GM18508 (cell line): Measurements from ENCODE around the gene ECM1.

ENCODE experiments used
- ATAC-seq: cut with Tn5 transposase; IDR thresholded peaks from one replicate; pipeline ENCODE4 v1.9.1; 2021; ENCODE audit warnings: moderate number of reproducible peaks; ENCODE audit not compliant: insufficient read depth, unreplicated experiment

The ECM1 gene

DNA sequence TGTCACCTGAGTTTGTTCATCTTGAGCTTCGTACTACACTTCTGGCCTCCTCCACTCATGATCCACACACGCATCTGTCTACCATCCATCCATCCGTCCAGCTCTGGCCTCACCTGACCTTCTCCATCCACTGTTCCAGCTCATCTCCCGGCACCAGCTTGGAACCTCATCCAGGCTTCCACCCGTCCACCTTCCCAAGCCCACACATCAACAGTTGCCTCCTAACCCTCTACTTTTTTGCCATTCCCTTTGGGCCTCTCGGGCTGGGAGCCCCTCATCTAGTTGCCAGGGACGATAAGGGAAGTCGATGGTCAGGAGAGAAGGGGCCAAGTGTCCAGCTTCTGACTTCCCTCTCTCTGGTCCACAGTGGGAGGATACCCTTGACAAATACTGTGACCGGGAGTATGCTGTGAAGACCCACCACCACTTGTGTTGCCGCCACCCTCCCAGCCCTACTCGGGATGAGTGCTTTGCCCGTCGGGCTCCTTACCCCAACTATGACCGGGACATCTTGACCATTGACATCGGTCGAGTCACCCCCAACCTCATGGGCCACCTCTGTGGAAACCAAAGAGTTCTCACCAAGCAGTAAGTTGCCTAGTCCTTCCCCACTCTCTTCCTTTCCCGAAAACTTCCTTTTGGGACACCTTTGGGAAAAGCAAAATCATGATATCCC, 4.2 kb downstream of the ECM1 start:
- ATAC-seq: no peak

DNA sequence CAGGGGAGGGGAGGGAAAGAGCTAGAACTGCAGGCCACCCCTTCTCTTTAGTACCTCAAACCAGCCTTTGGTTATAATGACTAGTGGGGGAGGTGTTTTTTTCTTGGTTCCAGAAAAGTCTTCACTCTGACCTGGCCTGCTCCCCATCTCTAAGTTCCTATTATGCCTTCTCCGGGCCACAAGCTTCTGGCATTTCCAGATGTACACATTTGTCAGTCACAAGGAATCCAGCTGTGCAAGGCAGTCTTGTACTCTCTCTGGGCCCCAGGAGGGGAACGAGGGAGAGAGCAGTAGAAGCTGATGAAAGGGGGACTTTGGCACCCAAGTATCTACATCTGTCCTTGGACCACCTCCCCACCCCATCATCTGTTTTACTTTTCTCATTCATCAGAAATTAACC, 4.9 kb downstream of the ECM1 start:
- ATAC-seq: no peak

DNA sequence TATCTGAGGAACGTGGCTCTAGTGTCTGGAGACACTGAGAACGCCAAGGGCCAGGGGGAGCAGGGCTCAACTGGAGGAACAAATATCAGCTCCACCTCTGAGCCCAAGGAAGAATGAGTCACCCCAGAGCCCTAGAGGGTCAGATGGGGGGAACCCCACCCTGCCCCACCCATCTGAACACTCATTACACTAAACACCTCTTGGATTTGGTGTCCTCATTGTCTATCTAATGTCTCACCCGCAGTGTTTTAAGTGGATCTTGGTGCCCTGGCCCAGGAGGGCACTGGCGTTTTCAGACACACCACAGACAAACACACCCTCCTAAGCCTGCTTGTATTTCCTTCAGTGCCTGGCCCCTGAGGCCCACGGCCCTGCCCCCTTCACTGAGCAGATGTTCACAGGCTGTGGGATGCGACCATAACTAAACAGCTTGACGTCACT, 5.5 kb downstream of the ECM1 start:
- no peak for ATAC-seq

DNA sequence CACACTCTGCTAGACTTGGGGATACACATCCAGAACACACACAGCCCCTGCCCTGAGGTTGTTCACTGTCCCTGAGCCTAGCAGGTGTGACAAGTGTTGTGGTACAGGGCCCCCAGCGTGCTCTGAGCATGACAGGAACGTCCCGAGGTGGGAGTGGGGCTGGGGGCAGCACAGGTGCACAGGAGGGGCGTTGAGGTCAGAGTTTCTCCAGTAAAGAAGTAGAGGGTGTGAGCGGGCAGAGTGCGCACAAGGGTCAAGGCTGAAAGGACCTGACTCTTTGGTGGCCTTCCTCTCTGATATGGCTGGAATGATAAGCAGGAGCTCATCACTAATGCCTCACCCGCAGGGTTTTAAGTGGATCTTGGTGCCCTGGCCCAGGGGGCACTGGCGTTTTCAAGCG, 6.4 kb downstream of the ECM1 start:
- ATAC-seq: no peak

DNA sequence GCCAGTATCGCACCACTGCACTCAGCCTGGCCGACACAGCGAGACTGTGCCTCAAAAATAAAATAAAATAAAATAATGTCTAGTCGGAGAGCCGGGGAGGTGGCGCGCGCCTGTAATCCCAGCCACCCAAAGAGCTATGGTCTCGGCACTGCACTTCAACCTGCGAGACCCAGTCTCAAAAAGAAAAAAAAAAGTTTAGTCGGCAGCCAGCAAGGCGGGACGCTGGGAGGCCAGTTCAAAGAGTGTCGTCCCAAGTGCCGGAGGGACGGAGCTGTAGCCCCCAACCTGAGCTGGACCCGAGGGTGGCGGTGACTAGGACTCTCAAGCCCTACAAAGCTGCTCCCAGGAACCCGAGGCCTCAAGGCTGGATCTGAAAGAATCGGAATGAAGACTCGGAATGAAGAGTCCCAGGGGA, 7.0 kb downstream of the ECM1 start:
- no peak for ATAC-seq

DNA sequence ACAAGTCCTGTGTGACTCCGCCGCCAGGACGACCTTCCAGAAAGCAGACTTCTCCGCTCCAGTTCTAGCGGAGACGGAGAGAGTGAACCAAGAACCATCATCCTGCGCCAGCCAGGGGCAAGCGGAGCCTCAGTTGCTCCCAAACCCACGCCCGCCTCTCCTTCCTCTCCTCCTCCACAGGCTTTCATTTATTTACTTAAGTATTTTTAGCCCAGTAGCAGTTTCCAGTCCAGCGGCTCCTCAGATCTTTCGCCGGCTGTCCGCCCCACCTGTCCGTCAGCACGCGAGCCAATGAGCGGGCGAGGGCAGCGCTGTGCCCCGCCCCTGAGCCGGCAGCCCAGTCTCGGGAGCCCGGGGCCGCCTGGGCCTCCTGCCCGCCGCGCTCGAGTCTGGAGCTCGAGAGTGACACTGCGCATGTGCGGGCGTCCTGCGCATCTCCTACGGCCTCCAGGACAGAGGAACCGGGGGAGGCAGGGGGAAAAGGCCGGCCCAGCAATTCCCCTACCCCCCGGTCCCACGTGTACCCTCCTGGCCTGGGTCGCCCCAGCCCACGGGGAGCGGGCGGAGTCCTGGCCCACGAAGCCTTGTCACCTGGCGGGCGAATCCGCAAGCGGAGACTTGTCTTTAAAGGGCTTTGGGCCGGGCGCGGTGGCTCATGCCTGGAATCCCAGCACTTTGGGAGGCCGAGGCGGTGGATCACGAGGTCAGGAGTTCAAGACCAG, 7.6 kb downstream of the ECM1 start, which contains the start of gene FALEC:
Gene FALEC (plus strand): TSS at position 425 of the 722 bp plus-strand sequence.
- ATAC-seq: peak; percentile 55

DNA sequence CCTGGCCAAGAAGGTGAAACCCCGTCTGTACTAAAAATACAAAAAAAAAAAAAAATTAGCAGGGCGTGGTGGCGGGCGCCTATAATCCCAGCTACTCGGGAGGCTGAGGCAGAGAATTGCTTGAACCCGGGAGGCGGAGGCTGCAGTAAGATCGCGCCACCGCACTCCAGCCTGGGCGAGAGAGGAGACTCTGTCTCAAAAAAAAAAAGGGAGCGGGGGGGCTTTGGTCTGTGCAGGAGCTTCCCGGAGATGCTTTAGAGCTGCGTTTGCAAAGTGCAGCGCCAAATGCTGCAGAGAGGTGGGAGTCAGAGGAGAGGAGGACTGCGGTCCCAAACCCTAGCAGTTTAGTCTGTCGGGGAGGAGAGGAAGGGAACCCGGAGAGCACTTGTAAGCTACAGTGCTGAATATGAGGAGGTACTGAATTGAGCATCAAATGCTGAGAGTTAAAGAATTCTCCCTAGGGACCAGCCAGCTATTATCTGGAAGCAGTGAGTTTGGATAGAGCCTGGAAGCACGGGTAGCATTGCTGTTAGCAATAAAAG, 8.2 kb downstream of the ECM1 start:
- no peak for ATAC-seq

DNA sequence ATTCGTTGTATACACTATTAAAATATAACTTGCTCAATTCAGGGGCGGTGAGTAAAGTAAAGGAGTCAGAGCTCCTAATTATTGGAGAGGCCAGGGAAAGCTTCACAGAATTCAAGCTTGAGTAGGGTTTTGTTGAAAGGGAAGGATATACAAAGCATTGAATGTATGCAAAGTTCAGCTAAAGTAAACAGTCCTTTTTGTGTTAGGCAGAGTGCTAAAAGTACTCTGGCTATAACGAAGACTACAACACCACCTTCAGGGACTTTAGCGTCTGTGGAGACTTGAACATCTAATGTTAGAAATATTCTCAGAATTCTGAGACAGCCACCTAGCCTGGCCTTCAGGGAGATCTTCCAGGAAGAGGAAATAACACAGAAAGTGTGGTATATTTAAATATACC, 8.7 kb downstream of the ECM1 start:
- ATAC-seq: no peak

DNA sequence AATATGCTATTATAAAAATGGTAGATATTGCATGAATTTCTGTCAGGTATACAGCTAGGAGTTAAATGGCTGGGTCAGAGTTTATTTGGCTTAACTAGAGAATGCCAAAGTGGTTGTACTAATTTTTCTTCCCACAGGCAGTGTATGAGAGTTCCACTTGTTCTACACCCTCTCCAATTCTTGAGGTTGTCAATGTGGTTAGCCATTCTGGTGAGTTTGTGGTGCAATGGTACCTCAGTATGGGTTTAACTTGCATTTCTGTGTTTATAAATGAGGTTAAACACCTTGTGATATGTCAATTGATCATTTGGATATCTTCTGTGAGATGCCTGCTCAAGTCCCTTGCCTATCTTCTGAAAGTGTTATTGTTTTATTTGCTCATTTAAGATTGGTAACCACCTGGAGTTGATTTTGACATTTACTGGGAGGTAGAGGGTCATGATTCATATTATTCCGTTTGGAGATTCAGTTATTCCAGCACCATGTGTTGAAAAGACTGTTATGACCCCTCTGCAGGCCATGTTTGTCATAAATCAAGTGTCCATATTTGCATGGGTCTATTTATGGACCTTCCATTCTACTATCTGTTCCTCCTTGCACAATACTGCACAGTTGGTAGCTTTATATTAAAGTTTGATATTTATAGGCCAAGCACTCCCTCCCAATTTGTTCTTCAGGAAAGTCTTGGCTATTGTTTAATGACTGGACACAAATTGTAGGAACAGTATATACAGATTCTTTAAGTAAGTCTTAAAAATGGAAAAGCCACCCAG, 13.5 kb downstream of the ECM1 start:
- no peak for ATAC-seq

DNA sequence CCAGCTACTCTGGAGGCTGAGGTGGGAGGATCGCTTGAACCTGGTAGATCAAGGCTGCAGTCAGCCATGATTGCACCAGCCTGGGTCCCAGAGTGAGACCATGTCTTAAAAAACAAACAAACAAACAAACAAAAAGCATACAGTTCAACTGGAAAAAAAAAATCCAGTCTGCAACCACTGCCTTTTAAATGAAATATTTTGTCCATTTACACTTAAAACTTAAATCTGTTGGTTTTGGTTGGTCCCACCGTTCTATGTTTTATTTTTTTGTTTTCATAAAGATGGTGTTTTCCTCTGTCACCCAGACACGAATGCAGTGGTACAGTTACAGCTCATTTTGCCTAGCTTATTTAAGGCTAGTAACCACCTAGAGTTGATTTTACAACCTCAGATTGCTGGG, 17.4 kb downstream of the ECM1 start:
- ATAC-seq: no peak

DNA sequence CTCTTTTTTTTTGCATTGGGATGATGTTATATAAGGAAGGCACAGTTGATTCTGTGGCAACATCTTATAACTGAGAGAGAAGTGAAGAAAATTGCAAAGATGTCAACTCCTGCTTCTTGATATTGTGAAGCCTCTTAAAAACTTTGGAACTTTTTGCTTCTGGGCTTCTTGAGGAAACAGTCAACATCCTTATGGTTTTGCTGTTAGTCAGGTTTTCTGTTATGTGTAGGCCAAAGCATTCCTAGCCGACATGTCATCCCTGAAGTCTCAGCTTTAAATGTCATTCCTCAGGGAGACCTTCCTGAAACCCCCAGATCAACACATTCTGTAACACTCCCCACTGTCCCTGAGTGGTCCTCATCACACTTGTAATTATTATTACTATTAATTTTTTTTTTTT, 20.3 kb downstream of the ECM1 start:
- ATAC-seq: no peak

DNA sequence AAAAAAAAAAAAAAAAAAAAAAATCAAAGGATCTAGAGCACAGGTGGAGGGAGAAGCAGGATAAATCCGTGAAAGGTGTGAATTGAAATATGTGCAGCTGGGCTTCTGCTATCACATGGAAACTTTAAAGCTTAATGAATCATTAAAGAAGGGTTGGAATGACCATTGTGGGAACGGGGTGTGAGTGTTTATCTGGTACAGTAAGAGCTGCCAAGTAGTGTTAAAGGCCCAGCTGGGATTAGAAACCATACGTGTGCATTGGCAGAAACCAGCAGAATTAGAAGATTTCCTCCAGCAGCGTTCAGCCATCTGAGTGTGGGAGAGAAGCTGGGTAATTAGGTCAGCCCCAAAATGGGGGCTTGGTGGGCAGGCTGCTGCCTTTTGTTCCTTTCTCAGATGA, 21.1 kb downstream of the ECM1 start:
- no peak for ATAC-seq

DNA sequence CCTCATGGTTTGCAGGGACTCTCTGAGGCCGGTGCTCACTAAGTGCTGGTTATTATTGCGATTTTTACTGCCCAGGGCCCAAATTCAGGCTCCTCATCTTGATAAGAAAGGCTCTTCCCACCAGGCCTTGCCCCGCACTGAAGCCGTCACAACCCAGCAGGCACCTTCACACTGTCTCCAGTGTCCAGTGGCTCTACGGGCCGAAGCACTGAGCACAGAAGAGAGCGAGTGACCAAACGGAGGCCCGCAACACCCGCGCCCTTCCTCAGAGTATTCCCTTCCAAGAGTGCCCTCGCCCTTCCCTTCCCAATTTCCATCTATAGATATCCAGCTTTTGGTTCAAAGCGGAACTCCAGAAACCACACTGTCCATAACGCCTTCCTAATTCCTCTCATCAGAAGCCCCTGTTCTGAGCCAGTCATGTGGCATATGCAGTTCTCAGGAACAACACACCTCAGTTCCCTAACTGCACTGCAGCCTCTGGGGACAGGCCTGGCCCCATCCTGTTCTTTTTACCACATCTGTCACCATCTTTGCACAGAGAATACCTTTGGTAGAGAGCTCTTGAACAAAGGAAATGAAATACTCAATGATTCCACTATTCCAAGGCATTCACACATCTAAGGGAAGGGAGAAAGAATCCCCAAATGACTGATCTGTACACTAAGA, 22.7 kb downstream of the ECM1 start:
- ATAC-seq: no peak

DNA sequence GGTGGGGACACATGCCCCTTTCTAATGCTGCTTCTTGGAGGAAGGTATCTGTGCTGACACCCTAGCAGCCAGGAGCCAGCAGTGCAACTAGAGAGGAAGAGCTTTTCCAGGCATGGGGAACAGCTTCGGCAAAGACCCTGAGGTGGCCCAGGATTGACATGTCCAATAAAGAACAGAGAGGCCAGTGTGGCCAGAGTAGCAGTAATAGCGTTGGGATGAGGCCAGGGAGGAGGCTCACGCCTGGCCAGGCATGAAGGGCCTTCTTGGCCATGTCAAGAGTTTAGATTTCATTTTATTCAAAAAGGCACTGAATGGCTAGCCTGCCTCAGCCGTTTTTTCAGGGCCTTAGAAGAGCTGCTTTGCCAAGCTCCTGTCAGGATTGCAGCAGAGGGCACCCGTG, 25.0 kb downstream of the ECM1 start:
- no peak for ATAC-seq

DNA sequence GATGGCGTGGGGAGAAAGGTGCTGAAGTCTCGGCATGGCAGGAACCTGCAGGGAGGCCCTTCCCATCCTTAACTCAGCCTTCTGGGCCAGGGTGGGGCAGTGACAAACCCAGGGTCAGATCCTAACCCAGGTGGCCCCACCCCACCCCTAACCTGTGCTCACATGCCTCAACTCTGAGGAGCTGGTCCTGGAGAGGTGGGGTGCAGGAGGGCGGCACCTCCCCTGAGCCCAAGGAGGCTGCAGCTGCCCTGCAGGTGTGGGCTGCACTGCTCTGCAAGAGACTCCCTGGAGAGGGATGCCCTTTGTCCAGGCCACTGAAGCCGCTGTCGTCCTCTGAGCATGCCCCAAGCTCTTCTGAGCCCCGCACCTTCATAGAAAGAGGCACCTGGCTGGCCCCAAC, 26.1 kb downstream of the ECM1 start:
- ATAC-seq: no peak

DNA sequence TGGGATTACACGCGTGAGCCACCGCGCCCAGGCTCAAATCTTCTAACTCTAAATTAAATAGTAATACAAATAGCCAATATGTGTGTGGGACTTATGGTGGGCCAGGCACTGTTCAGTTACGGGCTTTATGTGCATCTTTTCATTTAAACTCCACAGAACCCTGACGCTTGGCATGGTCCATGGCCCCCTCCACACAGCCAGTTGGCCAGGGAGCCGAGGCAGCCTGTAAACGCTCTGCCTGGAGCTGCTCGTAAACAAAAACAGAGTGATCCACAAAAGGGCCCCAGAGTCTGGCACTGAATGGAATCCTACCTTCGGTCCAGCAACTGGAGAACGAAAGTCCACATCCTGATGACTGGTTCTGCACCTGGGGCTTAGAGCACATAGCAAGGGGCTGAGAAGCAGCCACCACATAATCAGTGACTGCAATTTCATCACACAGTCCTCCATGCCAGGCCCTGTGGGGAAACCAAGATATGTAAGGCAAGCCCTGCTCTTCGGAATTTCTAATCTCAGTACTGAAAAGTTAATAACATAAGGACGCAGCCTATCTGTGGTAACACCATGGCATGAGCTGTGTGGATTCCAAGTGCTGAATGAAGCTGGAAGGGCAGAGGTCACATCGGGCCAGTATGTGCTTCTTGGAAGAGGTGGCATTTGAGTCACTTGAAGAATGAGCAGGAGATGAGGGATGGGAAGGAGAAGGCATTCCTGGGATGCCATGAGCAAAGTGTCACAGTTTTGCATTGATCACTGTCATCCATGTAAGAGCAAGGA, 27.8 kb downstream of the ECM1 start:
- no peak for ATAC-seq

DNA sequence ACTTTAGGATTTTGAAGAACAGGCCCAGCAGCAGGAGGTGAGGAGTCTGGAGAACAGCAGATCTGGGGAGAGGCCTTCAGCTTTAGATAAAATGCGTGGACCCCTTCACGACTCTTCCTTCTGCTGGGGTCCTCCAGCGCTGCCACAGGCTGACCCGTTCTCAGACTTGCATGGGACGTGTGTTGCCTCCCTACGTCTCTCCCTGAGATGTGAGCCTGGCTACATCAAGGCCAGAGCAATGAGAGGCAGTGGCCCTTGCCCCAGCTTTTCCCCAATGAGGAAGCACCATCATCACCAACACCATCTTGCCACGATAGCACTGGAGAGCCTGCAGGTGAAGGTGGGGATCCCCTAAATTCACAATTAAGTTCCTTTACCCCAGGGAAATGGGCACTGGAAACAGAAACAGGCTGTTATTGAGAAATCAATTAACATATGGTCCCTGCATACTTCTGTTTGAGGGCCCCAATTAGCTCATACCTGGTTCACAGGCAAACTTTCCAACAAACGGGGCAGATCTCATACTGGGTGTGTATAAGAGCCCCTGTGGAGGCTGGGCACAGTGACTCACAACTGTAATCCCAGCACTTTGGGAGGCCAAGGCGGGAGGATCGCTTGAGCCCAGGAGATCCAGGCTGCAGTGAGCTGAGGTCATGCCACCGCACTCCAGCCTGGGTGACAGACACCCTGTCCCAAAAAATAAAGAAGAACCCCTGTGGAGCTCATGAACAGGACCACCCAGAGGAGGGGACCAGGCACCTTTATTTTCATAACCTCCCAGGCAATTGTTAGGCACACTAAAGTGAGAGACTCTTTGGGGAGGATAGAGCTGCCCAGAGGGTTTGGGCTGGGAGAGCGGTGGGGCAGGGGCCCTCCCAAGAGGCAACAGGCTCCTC, 29.2 kb downstream of the ECM1 start:
- no peak for ATAC-seq

DNA sequence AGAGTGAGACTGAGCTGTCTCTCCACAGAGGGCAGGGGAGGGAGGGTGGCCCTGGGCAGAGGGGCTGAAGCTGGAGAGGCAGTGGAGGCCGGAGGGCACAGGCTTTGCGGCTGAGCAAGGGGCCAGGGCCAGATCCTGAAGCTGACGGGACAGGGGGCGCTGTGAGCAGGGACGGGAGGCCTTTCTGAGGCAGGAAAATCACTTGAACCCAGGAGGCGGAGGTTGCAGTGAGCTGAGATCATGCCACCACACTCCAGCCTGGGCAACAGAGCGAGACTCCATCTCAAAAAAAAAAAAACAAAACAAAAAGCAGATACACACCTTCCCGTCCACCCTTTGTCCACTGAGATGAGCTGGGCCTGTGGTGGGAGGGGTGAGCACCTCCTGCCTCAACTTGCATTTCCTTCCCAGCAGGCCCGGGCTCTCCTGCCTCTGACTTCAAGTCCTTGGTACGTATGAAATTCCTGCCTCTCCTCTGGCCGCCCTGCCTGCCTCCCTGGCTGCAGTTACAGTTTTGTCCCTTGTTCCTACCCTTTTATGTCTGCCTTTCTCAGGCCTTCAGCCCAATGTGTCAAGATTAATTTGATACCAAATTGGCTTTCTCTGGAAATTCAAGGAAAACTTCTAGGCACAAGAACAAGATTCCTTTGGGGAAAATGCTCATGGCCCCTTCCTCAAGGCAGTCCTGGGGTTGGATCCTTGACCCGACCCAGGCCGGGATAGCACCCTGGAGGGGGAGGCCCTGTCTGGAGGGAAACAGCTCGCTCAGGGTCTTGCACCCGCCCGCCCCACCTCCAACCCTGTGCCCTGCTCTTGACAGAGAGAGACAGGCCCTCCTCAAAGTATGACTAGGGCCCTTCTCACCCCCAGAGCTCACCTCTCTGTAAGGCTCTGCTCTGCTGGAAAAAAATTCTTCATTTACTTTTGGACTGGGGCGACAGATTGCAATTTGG, 30.1 kb downstream of the ECM1 start:
- no peak for ATAC-seq
